HFFc6 (cell line): Measurements from ENCODE around the gene KLHL42. TPM values are rescaled to one million over a fixed set of nuclear protein-coding genes. Genes with fewer than 3 reads are reported as not detected.
A peak's percentile ranks its signal among the peaks of the same experiment; 100 is the strongest.

Experiments
- DNase-seq: peaks from one replicate; pipeline ENCODE4 v3.0.0-alpha.2; 2018
- H3K27ac Mint-ChIP-seq: 2 replicates; pipeline ENCODE4 v1.8.0; 2020; ENCODE audit warnings: mild to moderate bottlenecking, mixed read lengths
- H3K27me3 Mint-ChIP-seq: 2 replicates; pipeline ENCODE4 v1.8.0; 2021; ENCODE audit warnings: mild to moderate bottlenecking, moderate library complexity, mixed read lengths; ENCODE audit not compliant: insufficient read depth
- H3K36me3 Mint-ChIP-seq: 2 replicates; pipeline ENCODE4 v1.8.0; 2021; ENCODE audit warnings: low read depth, mixed read lengths
- H3K4me1 Mint-ChIP-seq: 2 replicates; pipeline ENCODE4 v1.8.0; 2020; ENCODE audit warnings: low read depth, mixed read lengths
- H3K4me3 Mint-ChIP-seq: 2 replicates; pipeline ENCODE4 v1.8.0; 2020; ENCODE audit warnings: mild to moderate bottlenecking, moderate library complexity, mixed read lengths
- H3K9me3 Mint-ChIP-seq: 2 replicates; pipeline ENCODE4 v1.8.0; 2020; ENCODE audit warnings: mild to moderate bottlenecking, mixed read lengths
- CTCF ChIP-seq: fragments of 200-600 bp; sonication (generic); IDR thresholded peaks from 2 replicates; pipeline ENCODE4 v1.5.0; 2021; ENCODE audit warnings: antibody characterized with exemption, mild to moderate bottlenecking
- total RNA-seq, 6 experiments: library from RNA; stranded (reverse); fragmentation: NEBNext Ultra II Directional; extraction: Animal tissue kit (Norgen Biotek cat#: 25700); gene quantifications; 2 replicates in 1 of 6; 3 replicates in 5 of 6; pipeline ENCODE4 v1.2.3, GENCODE V29; 2021

Gene KLHL42
- total RNA-seq, 6 experiments from 2014 or later, result 17.6 to 24.7 (median 19.3) TPM

- H3K9me3 Mint-ChIP-seq, result no peaks in the 10 kb centered on the region
- peaks cover 25% of the 10 kb centered on the region for H3K36me3 Mint-ChIP-seq
- H3K4me3 Mint-ChIP-seq, result peak overlapping the region; percentile 88
- peaks cover 57% of the 10 kb centered on the region for H3K4me1 Mint-ChIP-seq
- no peak for DNase-seq
- peaks cover 1% of the 10 kb centered on the region; the same call in 1 of the 2 replicates for H3K27me3 Mint-ChIP-seq
- TF ChIP-seq CTCF, result no peak
- peak overlapping the region; percentile 57 for H3K27ac Mint-ChIP-seq
Measured at GRCh38 chr12:27781680-27782079, 1.6 kb downstream of the KLHL42 start.

- Mint-ChIP-seq H3K4me1 (peaks cover 65% of the 10 kb centered on the region), H3K9me3 (no peaks in the 10 kb centered on the region), H3K4me3 (peak overlapping the region; percentile 88), H3K27ac (peak overlapping the region; percentile 57; the same call in 1 of the 2 replicates), H3K36me3 (peaks cover 25% of the 10 kb centered on the region), H3K27me3 (peaks cover 1% of the 10 kb centered on the region; the same call in 1 of the 2 replicates)
- TF ChIP-seq CTCF, result no peak
- DNase-seq, result no peak
Measured at GRCh38 chr12:27782481-27782880, 2.4 kb downstream of the KLHL42 start.

GRCh38 chr12:27785882-27786570 lies 6.0 kb downstream of the KLHL42 start:
- no peaks in the 10 kb centered on the region for H3K9me3 Mint-ChIP-seq
- peaks cover 30% of the 10 kb centered on the region for H3K36me3 Mint-ChIP-seq
- DNase-seq, result peak; percentile 60
- H3K4me1 Mint-ChIP-seq, result peaks cover 64% of the 10 kb centered on the region
- H3K4me3 Mint-ChIP-seq, result peak overlapping the region; percentile 76
- peaks cover 3% of the 10 kb centered on the region; the same call in 1 of the 2 replicates for H3K27me3 Mint-ChIP-seq
- peak overlapping the region; percentile 90 for H3K27ac Mint-ChIP-seq
- TF ChIP-seq CTCF, result no peak

- Mint-ChIP-seq H3K36me3 (peaks cover 30% of the 10 kb centered on the region), H3K4me3 (peak overlapping the region; percentile 45), H3K4me1 (peaks cover 49% of the 10 kb centered on the region), H3K27ac (peak overlapping the region; percentile 65), H3K9me3 (no peaks in the 10 kb centered on the region), H3K27me3 (peaks cover 2% of the 10 kb centered on the region; the same call in 1 of the 2 replicates)
- no peak for DNase-seq
- TF ChIP-seq CTCF, result no peak
Measured at GRCh38 chr12:27787559-27787958, 7.5 kb downstream of the KLHL42 start.

GRCh38 chr12:27790179-27790578 lies 10.1 kb downstream of the KLHL42 start:
- Mint-ChIP-seq H3K4me3 (no peak overlapping the region), H3K36me3 (peaks cover 28% of the 10 kb centered on the region), H3K27ac (no peak overlapping the region), H3K27me3 (peaks cover 2% of the 10 kb centered on the region; the same call in 1 of the 2 replicates), H3K9me3 (no peaks in the 10 kb centered on the region), H3K4me1 (peaks cover 36% of the 10 kb centered on the region)
- TF ChIP-seq CTCF, result no peak
- DNase-seq, result no peak
